ENCODE measurements around the gene ROR2.

- TF ChIP-seq SNAI2 (CRISPR knock-in tag; IDR thresholded peaks at IDR 0.05) (no peak), OSR1 (CRISPR knock-in tag; IDR thresholded peaks at IDR 0.05) (no peak), ARNTL (CRISPR knock-in tag; IDR thresholded peaks at IDR 0.05; ENCODE audit: borderline replicate concordance, low read depth) (no peak)
Measured at GRCh38 chr9:91735049-91735448, 215.0 kb downstream of the ROR2 start.

Measured in SK-N-SH treated with all-trans-retinoic acid at 6 μM for 48 hours (cell line).